WTC11 (cell line): ENCODE results near the gene KLHL18. TPM values are rescaled to one million over a fixed set of nuclear protein-coding genes. Genes with fewer than 3 reads are reported as not detected.

ENCODE experiments used
- ATAC-seq: fragments of 200-7000 bp; cut with Tn5 transposase; 2 replicates; pipeline ENCODE4 v1.10.0; 2021; ENCODE audit warnings: mild to moderate bottlenecking, moderate library complexity
- CTCF ChIA-PET: fragments of 300-600 bp; sonication (Branson Sonifier 250); formaldehyde crosslinking; loops from one replicate; lab custom pipeline; 2021; ENCODE audit warnings: antibody characterized with exemption; lab: Charles Lee
- POLR2A ChIA-PET: fragments of 350-600 bp; sonication (Branson Sonifier 250); formaldehyde crosslinking; loops from one replicate; lab custom pipeline; 2021; ENCODE audit warnings: antibody characterized with exemption; lab: Charles Lee
- DNase-seq: peaks from one replicate; pipeline ENCODE4 v3.0.0; 2021; ENCODE audit warnings: low spot score
- H3K27ac Mint-ChIP-seq: 2 replicates; pipeline ENCODE4 v1.8.0; 2021; ENCODE audit warnings: mixed read lengths
- H3K27me3 Mint-ChIP-seq: 2 replicates; pipeline ENCODE4 v1.8.0; 2021; ENCODE audit warnings: low read depth, mild to moderate bottlenecking, moderate library complexity, mixed read lengths
- H3K36me3 Mint-ChIP-seq: 2 replicates; pipeline ENCODE4 v1.8.0; 2021; ENCODE audit warnings: mixed read lengths
- H3K4me1 Mint-ChIP-seq: 2 replicates; pipeline ENCODE4 v1.8.0; 2022; ENCODE audit warnings: mixed read lengths
- H3K4me3 Mint-ChIP-seq: 2 replicates; pipeline ENCODE4 v1.8.0; 2021; ENCODE audit warnings: mild to moderate bottlenecking, moderate library complexity, mixed read lengths
- H3K9me3 Mint-ChIP-seq: 2 replicates; pipeline ENCODE4 v1.8.0; 2021; ENCODE audit warnings: mixed read lengths
- CBFB ChIP-seq: sonication (generic); formaldehyde crosslinking; IDR thresholded peaks from 2 replicates; pipeline ENCODE4 v1.8.1; 2022; ENCODE audit warnings: mild to moderate bottlenecking, low read depth, missing genetic modification reagents
- FOXP1 ChIP-seq: sonication (generic); formaldehyde crosslinking; IDR thresholded peaks from 2 replicates; pipeline ENCODE4 v1.8.0; 2022; ENCODE audit warnings: missing genetic modification reagents, mild to moderate bottlenecking, moderate library complexity, borderline replicate concordance
- JUN ChIP-seq: sonication (generic); formaldehyde crosslinking; IDR thresholded peaks from 2 replicates; pipeline ENCODE4 v1.8.0; 2023; ENCODE audit warnings: mild to moderate bottlenecking, missing genetic modification reagents
- MYBL2 ChIP-seq: sonication (generic); formaldehyde crosslinking; IDR thresholded peaks from 2 replicates; pipeline ENCODE4 v1.8.1; 2023; ENCODE audit warnings: mild to moderate bottlenecking, moderate library complexity, missing genetic modification reagents
- OVOL2 ChIP-seq: fragments of 250-450 bp; sonication (Bioruptor Pico); IDR thresholded peaks from 2 replicates; pipeline ENCODE4 v1.9.0; 2021; ENCODE audit warnings: mild to moderate bottlenecking, borderline replicate concordance
- PRRX2 ChIP-seq: fragments of 250-450 bp; sonication (Bioruptor Pico); IDR thresholded peaks from 2 replicates; pipeline ENCODE4 v1.8.0; 2021; ENCODE audit warnings: mild to moderate bottlenecking
- ZNF232 ChIP-seq: sonication (generic); formaldehyde crosslinking; IDR thresholded peaks from 2 replicates; pipeline ENCODE4 v1.8.0; 2022; ENCODE audit warnings: mild to moderate bottlenecking, missing genetic modification reagents
- ZNF396 ChIP-seq: fragments of 250-450 bp; sonication (Bioruptor Pico); IDR thresholded peaks from 2 replicates; pipeline ENCODE4 v1.8.0; 2021; ENCODE audit warnings: mild to moderate bottlenecking, moderate library complexity, borderline replicate concordance
- ZNF423 ChIP-seq: fragments of 250-450 bp; sonication (Bioruptor Pico); IDR thresholded peaks from 2 replicates; pipeline ENCODE4 v2.1.2; 2022; ENCODE audit warnings: mild to moderate bottlenecking, moderate library complexity
- total RNA-seq: library from RNA; stranded (reverse); gene quantifications from 3 replicates; pipeline ENCODE4 v1.2.3, GENCODE V29; 2021
- TF ChIP-seq, protein P1 (sequence below): sonication (generic); formaldehyde crosslinking; IDR thresholded peaks from 2 replicates; pipeline ENCODE4 v1.8.0; 2022; ENCODE audit warnings: mild to moderate bottlenecking, missing genetic modification reagents
- TF ChIP-seq, protein P2 (sequence below): sonication (generic); formaldehyde crosslinking; IDR thresholded peaks from 2 replicates; pipeline ENCODE4 v1.8.1; 2023; ENCODE audit warnings: mild to moderate bottlenecking, missing genetic modification reagents, moderate library complexity
- TF ChIP-seq, protein P3 (sequence below): fragments of 250-450 bp; sonication (Bioruptor Pico); IDR thresholded peaks from 2 replicates; pipeline ENCODE4 v2.1.2; 2022; ENCODE audit warnings: mild to moderate bottlenecking, moderate library complexity
- TF ChIP-seq, protein P4 (sequence below): sonication (generic); formaldehyde crosslinking; conservative IDR thresholded peaks from 2 replicates; pipeline ENCODE4 v1.8.1; 2022; ENCODE audit warnings: mild to moderate bottlenecking, missing genetic modification reagents
- TF ChIP-seq, protein P5 (sequence below): sonication (generic); formaldehyde crosslinking; conservative IDR thresholded peaks from 2 replicates; pipeline ENCODE4 v1.8.1; 2023; ENCODE audit warnings: mild to moderate bottlenecking, low read depth, missing genetic modification reagents, moderate library complexity
- TF ChIP-seq, protein P6 (sequence below): fragments of 250-450 bp; sonication (Bioruptor Pico); IDR thresholded peaks from 2 replicates; pipeline ENCODE4 v1.9.0; 2021; ENCODE audit warnings: mild to moderate bottlenecking
- TF ChIP-seq, protein P7 (sequence below): sonication (generic); formaldehyde crosslinking; IDR thresholded peaks from 2 replicates; pipeline ENCODE4 v1.8.0; 2022; ENCODE audit warnings: mild to moderate bottlenecking, missing genetic modification reagents

Gene KLHL18
- total RNA-seq, 1 experiment from 2014 or later = 28.4 TPM

DNA sequence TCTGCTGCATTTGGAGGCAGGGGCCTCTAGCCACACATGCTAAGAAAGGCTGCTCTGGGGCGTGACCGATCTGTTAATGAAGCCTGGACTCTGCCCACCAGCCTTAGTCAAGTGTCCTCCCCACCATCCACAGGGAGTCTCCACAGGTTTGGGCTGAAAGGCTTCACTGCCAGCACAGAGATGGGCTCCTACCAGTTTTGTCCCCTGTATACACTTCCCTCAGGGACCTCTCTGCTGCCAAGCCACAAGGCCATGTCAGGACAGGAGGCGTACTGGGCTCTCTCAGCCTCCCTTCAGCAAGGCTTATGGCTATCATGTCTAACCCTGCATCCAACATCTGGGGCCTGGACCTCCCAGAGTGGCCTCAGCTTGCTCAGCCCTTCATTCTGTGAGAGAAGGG lies 23.6 kb upstream of the KLHL18 start:
- Mint-ChIP-seq H3K27ac (no peak overlapping the region), H3K9me3 (no peaks in the 10 kb centered on the region), H3K27me3 (no peaks in the 10 kb centered on the region), H3K36me3 (no peaks in the 10 kb centered on the region), H3K4me3 (no peak overlapping the region), H3K4me1 (peaks cover 11% of the 10 kb centered on the region)
- TF ChIP-seq, protein P1, sequence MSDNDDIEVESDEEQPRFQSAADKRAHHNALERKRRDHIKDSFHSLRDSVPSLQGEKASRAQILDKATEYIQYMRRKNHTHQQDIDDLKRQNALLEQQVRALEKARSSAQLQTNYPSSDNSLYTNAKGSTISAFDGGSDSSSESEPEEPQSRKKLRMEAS (CRISPR knock-in tag) = no peak
- TF ChIP-seq ZNF232 (no peak), JUN (no peak), MYBL2 (CRISPR knock-in tag) (no peak), OVOL2 (CRISPR knock-in tag) (no peak)
- TF ChIP-seq, protein P2, sequence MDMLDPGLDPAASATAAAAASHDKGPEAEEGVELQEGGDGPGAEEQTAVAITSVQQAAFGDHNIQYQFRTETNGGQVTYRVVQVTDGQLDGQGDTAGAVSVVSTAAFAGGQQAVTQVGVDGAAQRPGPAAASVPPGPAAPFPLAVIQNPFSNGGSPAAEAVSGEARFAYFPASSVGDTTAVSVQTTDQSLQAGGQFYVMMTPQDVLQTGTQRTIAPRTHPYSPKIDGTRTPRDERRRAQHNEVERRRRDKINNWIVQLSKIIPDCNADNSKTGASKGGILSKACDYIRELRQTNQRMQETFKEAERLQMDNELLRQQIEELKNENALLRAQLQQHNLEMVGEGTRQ = no peak
- no peak for DNase-seq
- ChIA-PET POLR2A (no interaction called here), CTCF (no interaction called here)
- ATAC-seq = no peak

DNA sequence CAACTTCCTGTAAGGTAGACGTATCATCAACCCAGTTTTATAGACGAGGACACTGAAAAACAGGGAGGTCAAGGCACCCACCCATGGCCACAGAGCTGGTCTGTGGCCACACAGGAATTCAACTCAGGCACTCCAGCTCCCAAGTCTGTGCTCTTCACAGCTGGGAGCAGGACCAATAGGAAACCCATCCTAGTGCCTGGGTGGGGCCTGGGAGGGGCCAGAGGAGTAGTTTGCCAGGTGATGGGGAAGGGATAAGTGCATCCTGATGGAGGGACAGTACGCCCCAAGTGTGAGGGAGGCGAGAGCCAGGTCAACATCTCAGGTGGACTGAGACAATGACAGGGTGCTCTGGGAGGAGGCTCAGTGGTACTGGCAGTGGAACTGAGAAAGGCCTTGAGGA lies 22.1 kb upstream of the KLHL18 start:
- Mint-ChIP-seq H3K4me1 (peaks cover 11% of the 10 kb centered on the region), H3K27ac (0 out of 2 replicates have a peak overlapping the region, but pooled peaks have one; percentile 17), H3K4me3 (no peak overlapping the region), H3K9me3 (no peaks in the 10 kb centered on the region)
- ATAC-seq = peak; percentile 83
- DNase-seq = no peak
- POLR2A ChIA-PET = no interaction called here
- TF ChIP-seq, protein P3, sequence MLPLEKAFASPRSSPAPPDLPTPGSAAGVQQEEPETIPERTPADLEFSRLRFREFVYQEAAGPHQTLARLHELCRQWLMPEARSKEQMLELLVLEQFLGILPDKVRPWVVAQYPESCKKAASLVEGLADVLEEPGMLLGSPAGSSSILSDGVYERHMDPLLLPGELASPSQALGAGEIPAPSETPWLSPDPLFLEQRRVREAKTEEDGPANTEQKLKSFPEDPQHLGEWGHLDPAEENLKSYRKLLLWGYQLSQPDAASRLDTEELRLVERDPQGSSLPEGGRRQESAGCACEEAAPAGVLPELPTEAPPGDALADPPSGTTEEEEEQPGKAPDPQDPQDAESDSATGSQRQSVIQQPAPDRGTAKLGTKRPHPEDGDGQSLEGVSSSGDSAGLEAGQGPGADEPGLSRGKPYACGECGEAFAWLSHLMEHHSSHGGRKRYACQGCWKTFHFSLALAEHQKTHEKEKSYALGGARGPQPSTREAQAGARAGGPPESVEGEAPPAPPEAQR (CRISPR knock-in tag) = no peak
- TF ChIP-seq, all 79 proteins: peak for 0
- CTCF ChIA-PET = interaction anchor here (2.2 kb wide), 1 partner anchor 10 kb away, joined by 5 read pairs; no protein-coding TSS in a partner anchor
- Mint-ChIP-seq H3K36me3 (no peaks in the 10 kb centered on the region), H3K27me3 (no peaks in the 10 kb centered on the region)

DNA sequence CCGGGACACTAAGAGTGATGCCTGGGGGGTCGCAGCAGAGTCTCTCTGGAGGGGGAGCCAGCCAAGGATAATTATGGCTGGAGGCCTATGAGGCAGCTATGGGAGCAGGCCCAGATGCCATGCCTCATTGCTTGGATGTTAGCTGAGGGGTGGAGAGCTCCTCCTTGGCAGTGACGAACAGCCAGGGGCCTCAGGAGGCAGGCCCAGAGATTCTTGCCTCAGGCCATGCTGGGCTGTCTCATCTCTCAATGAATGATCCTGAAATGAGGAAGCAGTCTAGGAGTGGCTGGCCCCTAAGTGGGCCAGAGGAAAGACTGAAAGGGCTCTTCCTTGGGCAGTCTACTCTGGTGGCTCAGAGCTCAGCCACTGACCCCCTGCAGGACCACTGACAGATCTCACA lies 21.4 kb upstream of the KLHL18 start:
- no peaks in the 10 kb centered on the region for H3K9me3 Mint-ChIP-seq
- TF ChIP-seq, protein P4, sequence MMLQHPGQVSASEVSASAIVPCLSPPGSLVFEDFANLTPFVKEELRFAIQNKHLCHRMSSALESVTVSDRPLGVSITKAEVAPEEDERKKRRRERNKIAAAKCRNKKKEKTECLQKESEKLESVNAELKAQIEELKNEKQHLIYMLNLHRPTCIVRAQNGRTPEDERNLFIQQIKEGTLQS (CRISPR knock-in tag) = no peak
- TF ChIP-seq, protein P5, sequence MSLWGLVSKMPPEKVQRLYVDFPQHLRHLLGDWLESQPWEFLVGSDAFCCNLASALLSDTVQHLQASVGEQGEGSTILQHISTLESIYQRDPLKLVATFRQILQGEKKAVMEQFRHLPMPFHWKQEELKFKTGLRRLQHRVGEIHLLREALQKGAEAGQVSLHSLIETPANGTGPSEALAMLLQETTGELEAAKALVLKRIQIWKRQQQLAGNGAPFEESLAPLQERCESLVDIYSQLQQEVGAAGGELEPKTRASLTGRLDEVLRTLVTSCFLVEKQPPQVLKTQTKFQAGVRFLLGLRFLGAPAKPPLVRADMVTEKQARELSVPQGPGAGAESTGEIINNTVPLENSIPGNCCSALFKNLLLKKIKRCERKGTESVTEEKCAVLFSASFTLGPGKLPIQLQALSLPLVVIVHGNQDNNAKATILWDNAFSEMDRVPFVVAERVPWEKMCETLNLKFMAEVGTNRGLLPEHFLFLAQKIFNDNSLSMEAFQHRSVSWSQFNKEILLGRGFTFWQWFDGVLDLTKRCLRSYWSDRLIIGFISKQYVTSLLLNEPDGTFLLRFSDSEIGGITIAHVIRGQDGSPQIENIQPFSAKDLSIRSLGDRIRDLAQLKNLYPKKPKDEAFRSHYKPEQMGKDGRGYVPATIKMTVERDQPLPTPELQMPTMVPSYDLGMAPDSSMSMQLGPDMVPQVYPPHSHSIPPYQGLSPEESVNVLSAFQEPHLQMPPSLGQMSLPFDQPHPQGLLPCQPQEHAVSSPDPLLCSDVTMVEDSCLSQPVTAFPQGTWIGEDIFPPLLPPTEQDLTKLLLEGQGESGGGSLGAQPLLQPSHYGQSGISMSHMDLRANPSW (CRISPR knock-in tag) = no peak
- TF ChIP-seq FOXP1 (CRISPR knock-in tag) = no peak
- no peak for TF ChIP-seq CBFB
- TF ChIP-seq, protein P6, sequence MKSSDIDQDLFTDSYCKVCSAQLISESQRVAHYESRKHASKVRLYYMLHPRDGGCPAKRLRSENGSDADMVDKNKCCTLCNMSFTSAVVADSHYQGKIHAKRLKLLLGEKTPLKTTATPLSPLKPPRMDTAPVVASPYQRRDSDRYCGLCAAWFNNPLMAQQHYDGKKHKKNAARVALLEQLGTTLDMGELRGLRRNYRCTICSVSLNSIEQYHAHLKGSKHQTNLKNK (CRISPR knock-in tag) = no peak
- CTCF ChIA-PET = interaction anchor here (2.2 kb wide), 1 partner anchor 11 kb away, joined by 5 read pairs; no protein-coding TSS in a partner anchor
- H3K4me1 Mint-ChIP-seq = peaks cover 11% of the 10 kb centered on the region
- no peak for DNase-seq
- peak; percentile 31 for ATAC-seq
- no peaks in the 10 kb centered on the region for H3K36me3 Mint-ChIP-seq
- POLR2A ChIA-PET = no interaction called here
- no peak overlapping the region for H3K4me3 Mint-ChIP-seq
- H3K27me3 Mint-ChIP-seq = no peaks in the 10 kb centered on the region
- H3K27ac Mint-ChIP-seq = no peak overlapping the region

DNA sequence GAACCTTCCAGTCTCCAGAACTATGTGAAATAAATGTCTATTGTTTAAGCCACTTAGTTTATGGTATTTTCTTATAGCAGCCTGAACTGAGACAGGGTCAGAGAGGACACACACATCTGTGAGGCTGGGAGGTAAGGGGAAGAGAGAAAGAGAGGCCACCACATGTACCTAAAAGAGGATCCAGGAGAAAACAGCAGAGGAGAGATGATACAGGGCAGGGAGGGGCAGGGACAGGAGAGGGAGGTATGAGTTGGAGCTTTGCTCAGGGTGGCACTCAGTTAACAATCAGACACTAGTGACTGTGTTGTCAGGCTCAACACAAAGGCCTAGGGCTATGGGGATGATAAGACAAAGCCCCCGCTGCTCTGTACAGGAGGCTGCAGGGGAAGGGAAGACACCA lies 17.7 kb upstream of the KLHL18 start:
- H3K4me1 Mint-ChIP-seq = peaks cover 8% of the 10 kb centered on the region
- no peak overlapping the region for H3K4me3 Mint-ChIP-seq
- ChIA-PET CTCF (no interaction called here), POLR2A (no interaction called here)
- H3K27ac Mint-ChIP-seq = no peak overlapping the region
- TF ChIP-seq, protein P7, sequence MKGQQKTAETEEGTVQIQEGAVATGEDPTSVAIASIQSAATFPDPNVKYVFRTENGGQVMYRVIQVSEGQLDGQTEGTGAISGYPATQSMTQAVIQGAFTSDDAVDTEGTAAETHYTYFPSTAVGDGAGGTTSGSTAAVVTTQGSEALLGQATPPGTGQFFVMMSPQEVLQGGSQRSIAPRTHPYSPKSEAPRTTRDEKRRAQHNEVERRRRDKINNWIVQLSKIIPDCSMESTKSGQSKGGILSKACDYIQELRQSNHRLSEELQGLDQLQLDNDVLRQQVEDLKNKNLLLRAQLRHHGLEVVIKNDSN = no peak
- TF ChIP-seq PRRX2 (CRISPR knock-in tag) = no peak
- TF ChIP-seq ZNF423 = no peak
- no peak for TF ChIP-seq ZNF396 (CRISPR knock-in tag)
- no peaks in the 10 kb centered on the region for H3K9me3 Mint-ChIP-seq
- no peak for DNase-seq
- no peak for ATAC-seq
- H3K36me3 Mint-ChIP-seq = no peaks in the 10 kb centered on the region
- no peaks in the 10 kb centered on the region for H3K27me3 Mint-ChIP-seq
